CD4-positive, alpha-beta T cell treated with Interleukin-17A for 4 hours (primary cell): Measurements from ENCODE around the gene MARCHF11.

ENCODE experiments used
- DNase-seq: peaks from one replicate; pipeline ENCODE4 v3.0.0-alpha.2; 2020; ENCODE audit warnings: mixed read lengths

MARCHF11 gene

DNA sequence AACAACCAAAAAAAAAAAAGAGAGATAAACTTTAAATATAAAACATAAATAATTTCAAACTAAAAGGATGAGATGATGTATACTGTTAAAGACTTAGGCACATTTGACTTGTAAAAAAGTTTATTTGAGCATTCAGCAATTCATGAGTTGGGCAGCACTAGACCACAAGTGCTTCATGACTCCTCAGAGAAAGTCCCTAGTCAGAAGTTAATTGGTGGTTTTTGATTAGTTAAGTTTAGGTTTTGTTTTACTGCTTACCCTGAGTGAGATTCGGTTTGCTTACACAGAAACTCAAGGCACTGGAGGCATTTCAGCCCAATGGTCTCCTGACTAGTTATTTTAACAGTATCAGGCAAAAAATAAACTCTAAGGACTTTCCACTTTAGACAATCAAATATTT, 129.2 kb downstream of the MARCHF11 start:
- no peak for DNase-seq

DNA sequence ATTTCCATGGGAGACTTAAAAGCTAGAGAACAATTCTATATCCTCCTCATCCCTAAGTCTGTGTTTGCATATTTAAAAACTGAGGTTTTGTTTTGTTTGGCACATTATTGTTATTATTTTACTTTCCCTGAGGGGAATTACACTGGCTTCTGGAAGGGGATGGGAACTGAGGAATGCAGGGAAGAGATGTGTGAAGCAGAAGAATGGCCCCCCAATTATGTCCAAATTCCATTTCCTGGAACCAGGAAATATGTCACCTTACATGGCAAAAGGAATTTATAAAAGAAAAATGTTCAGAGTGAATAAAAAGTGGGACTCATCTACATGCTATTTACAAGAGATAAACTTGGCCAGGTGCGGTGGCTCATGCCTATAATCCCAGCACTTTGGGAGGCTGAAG, 129.8 kb downstream of the MARCHF11 start:
- DNase-seq = no peak

DNA sequence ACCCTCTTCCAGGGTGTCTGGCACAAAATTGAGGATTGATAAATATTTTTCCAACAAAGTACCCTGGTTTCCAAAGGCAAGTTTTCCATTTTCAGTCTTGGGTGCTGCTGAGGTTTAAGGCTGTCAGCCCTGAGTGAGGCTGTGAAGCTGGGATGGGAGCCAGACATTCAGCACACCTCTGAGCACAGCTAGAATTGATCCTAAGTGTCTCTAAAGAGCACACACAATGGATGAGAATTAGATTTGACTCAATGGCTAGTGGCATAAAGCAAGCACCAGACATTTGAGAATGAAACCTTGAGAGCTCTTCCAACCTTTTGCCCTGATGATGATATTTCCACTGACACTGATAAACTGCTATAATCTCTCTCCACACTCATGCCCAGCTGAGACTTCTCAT, 131.5 kb downstream of the MARCHF11 start:
- DNase-seq = no peak

GRCh38 chr5:16043349-16043965, 136.1 kb downstream of the MARCHF11 start:
- DNase-seq = no peak

DNA sequence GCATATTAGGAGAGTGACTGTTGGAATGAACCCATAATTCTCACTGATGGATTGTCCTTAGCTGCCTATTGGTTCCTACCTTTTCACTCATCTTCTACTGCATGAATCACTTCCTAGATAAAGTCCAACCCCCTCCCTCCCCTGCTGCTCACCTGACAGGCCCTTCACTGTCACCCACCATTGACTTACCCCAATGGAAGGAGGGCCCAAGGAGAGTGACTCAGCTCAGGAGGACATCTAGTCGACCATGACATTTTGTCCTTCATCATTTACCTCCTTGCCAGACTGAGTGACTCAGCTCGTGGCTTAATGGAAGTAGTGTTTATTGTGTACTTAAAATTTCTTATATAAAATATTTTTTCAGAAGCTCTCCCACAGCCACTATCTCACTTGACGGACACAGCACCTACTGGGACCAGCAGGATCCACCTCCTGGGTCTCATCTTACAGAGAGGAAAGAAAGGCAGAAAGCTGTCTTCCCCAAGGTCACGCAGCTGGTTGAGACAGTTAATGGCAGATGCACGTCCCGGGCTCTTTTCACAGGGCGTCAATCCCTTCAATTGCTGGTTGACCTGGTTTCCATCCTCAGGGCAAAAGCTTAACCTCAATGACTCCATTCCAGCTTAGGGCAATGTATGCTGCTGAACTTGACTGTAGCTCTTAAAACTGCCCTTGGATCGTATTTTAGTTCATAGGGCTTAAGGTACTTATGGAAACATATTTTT, 142.3 kb downstream of the MARCHF11 start:
- no peak for DNase-seq

- no peak for DNase-seq
Measured at GRCh38 chr5:16034319-16035001, 145.1 kb downstream of the MARCHF11 start.

DNA sequence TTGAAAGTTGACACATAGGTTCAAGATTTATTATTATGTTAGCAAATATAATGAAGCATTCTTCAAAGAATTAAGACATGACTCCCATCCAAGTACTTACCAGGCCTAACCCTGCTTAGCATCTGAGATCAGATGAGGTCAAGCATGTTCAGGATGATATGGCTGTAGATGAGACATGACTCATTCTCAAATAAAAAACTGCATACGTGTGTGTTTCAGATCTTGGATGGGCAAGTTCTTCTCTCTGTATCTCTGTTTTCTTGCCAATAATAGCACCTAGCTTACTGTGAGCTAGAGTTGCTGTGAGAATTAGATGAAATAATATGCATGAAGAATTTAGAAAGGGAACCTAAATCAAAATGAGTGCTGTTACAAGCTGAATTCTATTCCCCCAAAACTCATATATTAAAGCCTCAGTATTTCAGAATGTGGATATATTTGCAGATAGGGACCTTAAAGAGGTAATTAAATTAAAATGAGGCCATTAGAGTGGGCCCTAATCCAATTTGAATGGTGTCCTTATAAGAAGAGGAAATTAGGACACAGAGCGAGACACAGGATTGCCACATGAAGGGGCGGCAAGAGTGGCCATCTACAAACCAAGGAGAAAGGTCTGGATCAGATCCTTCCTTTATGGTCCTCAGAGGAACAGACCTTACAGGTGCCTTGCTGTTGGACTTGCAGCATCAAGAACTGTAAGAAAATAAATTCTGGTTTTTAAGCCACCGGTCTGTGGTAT, 146.2 kb downstream of the MARCHF11 start:
- DNase-seq = no peak

GRCh38 chr5:16028708-16029107, 150.9 kb downstream of the MARCHF11 start:
- DNase-seq = no peak

- no peak for DNase-seq
Measured at GRCh38 chr5:16025681-16026080, 153.9 kb downstream of the MARCHF11 start.

GRCh38 chr5:16018970-16019369, 160.6 kb downstream of the MARCHF11 start:
- DNase-seq = no peak

- DNase-seq = no peak
Measured at GRCh38 chr5:16017720-16018119, 161.9 kb downstream of the MARCHF11 start.
